ENCODE results near the gene ETFA.

GRCh38 chr15:76199106-76200082 is 111.9 kb downstream of the ETFA start:
- TF ChIP-seq CTCF (IDR thresholded peaks at IDR 0.05; ENCODE audit: low read length), result no peak
- no peak for TF ChIP-seq EZH2 (IDR thresholded peaks at IDR 0.05; ENCODE audit: borderline replicate concordance, low read length)

Data from OCI-LY1 (cell line).